Stimulated activated effector memory CD8-positive, alpha-beta T cell treated with anti-CD3 and anti-CD28 coated beads, Interleukin-12 subunit alpha, Interleukin-12 subunit beta, amount 100 ng/mL, for 72 hours (primary cell): ENCODE measurements around the gene ZFP28.

Experiments
- ATAC-seq: fragments of 150-1000 bp; cut with Tn5 transposase; 2 replicates; pipeline ENCODE4 v1.10.0; 2021
- DNase-seq, 2 donors: peaks; one replicate each; pipeline ENCODE4 v3.0.0; 2021 to 2022; ENCODE audit warnings: low spot score in 2 of 2
- H3K27ac Mint-ChIP-seq: one replicate; pipeline ENCODE4 v1.8.0; 2022; ENCODE audit warnings: mild to moderate bottlenecking, mixed read lengths
- H3K36me3 Mint-ChIP-seq: one replicate; pipeline ENCODE4 v1.8.0; 2022; ENCODE audit warnings: mild to moderate bottlenecking, mixed read lengths
- H3K4me1 Mint-ChIP-seq: one replicate; pipeline ENCODE4 v1.8.0; 2022; ENCODE audit warnings: mixed read lengths
- H3K4me3 Mint-ChIP-seq: one replicate; pipeline ENCODE4 v1.8.0; 2022; ENCODE audit warnings: mild to moderate bottlenecking, mixed read lengths
- H3K9me3 Mint-ChIP-seq: one replicate; pipeline ENCODE4 v1.8.0; 2022; ENCODE audit warnings: mixed read lengths

Gene ZFP28

GRCh38 chr19:56538761-56539263 lies at the start of gene ZFP28:
TSS of gene ZFP28 (plus strand) at chr19:56538948. CDS start at chr19:56539019, 71 bp downstream.
- H3K4me1 Mint-ChIP-seq: peaks cover 19% of the 10 kb centered on the region
- DNase-seq (peak; percentile 6 to 63), ATAC-seq (peak; percentile 85)
- peak within 1 kb of the TSS; percentile 88 for H3K27ac Mint-ChIP-seq
- peaks cover 17% of the 10 kb centered on the region for H3K36me3 Mint-ChIP-seq
- H3K9me3 Mint-ChIP-seq: peaks cover 22% of the 10 kb centered on the region
- H3K4me3 Mint-ChIP-seq: peak within 1 kb of the TSS; percentile 80

- Mint-ChIP-seq H3K36me3 (no peaks in the 10 kb centered on the region), H3K27ac (no peak overlapping the region), H3K4me3 (no peak overlapping the region), H3K9me3 (peaks cover 24% of the 10 kb centered on the region), H3K4me1 (no peaks in the 10 kb centered on the region)
- DNase-seq: no peak
- ATAC-seq: no peak
Observed at GRCh38 chr19:56491399-56491798, 47.3 kb upstream of the ZFP28 start.

GRCh38 chr19:56504581-56504980 lies 34.2 kb upstream of the ZFP28 start:
- peaks cover 13% of the 10 kb centered on the region for H3K9me3 Mint-ChIP-seq
- DNase-seq (no peak), ATAC-seq (no peak)
- no peaks in the 10 kb centered on the region for H3K36me3 Mint-ChIP-seq
- H3K4me3 Mint-ChIP-seq: no peak overlapping the region
- no peak overlapping the region for H3K27ac Mint-ChIP-seq
- no peaks in the 10 kb centered on the region for H3K4me1 Mint-ChIP-seq

GRCh38 chr19:56507446-56508289 lies 31.1 kb upstream of the ZFP28 start, which contains the start of gene ZNF471:
TSS of gene ZNF471 (plus strand) at chr19:56507855. CDS start at chr19:56511572, 3,717 bp downstream.
- no peaks in the 10 kb centered on the region for H3K4me1 Mint-ChIP-seq
- H3K4me3 Mint-ChIP-seq: no peak within 1 kb of the TSS
- no peak within 1 kb of the TSS for H3K27ac Mint-ChIP-seq
- no peaks in the 10 kb centered on the region for H3K36me3 Mint-ChIP-seq
- peak; percentile 3 to 48 for DNase-seq
- ATAC-seq: peak; percentile 92
- peaks cover 8% of the 10 kb centered on the region for H3K9me3 Mint-ChIP-seq

GRCh38 chr19:56508290-56508778 lies 30.4 kb upstream of the ZFP28 start:
- Mint-ChIP-seq H3K4me1 (no peaks in the 10 kb centered on the region), H3K27ac (no peak overlapping the region), H3K36me3 (no peaks in the 10 kb centered on the region), H3K9me3 (peaks cover 12% of the 10 kb centered on the region), H3K4me3 (no peak overlapping the region)
- DNase-seq (no peak), ATAC-seq (no peak)

- DNase-seq: no peak
- Mint-ChIP-seq H3K4me3 (no peak overlapping the region), H3K36me3 (no peaks in the 10 kb centered on the region), H3K9me3 (peaks cover 42% of the 10 kb centered on the region), H3K4me1 (no peaks in the 10 kb centered on the region), H3K27ac (no peak overlapping the region)
- no peak for ATAC-seq
Observed at GRCh38 chr19:56525214-56525860, 13.4 kb upstream of the ZFP28 start.

GRCh38 chr19:56537442-56537841 lies 1.3 kb upstream of the ZFP28 start:
- Mint-ChIP-seq H3K36me3 (peaks cover 14% of the 10 kb centered on the region), H3K4me1 (peaks cover 19% of the 10 kb centered on the region), H3K9me3 (peaks cover 27% of the 10 kb centered on the region), H3K4me3 (peak overlapping the region; percentile 80), H3K27ac (no peak overlapping the region)
- DNase-seq (no peak), ATAC-seq (no peak)

GRCh38 chr19:56538254-56538760 lies 441 bp upstream of the ZFP28 start:
- peak overlapping the region; percentile 88 for H3K27ac Mint-ChIP-seq
- H3K36me3 Mint-ChIP-seq: peaks cover 17% of the 10 kb centered on the region
- ATAC-seq (peak; percentile 92), DNase-seq (peak; percentile 70 to 90)
- peaks cover 22% of the 10 kb centered on the region for H3K9me3 Mint-ChIP-seq
- peaks cover 19% of the 10 kb centered on the region for H3K4me1 Mint-ChIP-seq
- peak overlapping the region; percentile 80 for H3K4me3 Mint-ChIP-seq

GRCh38 chr19:56543776-56544175 lies 5.0 kb downstream of the ZFP28 start:
- Mint-ChIP-seq H3K27ac (no peak overlapping the region), H3K4me3 (no peak overlapping the region), H3K4me1 (peaks cover 10% of the 10 kb centered on the region), H3K9me3 (peaks cover 25% of the 10 kb centered on the region), H3K36me3 (peaks cover 18% of the 10 kb centered on the region)
- ATAC-seq (no peak), DNase-seq (no peak)

- no peak overlapping the region for H3K27ac Mint-ChIP-seq
- H3K4me1 Mint-ChIP-seq: no peaks in the 10 kb centered on the region
- H3K36me3 Mint-ChIP-seq: peaks cover 35% of the 10 kb centered on the region
- DNase-seq: no peak
- H3K4me3 Mint-ChIP-seq: no peak overlapping the region
- H3K9me3 Mint-ChIP-seq: peaks cover 19% of the 10 kb centered on the region
- ATAC-seq: no peak
Observed at GRCh38 chr19:56547535-56547934, 8.8 kb downstream of the ZFP28 start.

GRCh38 chr19:56554272-56554869 lies 15.6 kb downstream of the ZFP28 start:
- Mint-ChIP-seq H3K27ac (no peak overlapping the region), H3K4me3 (no peak overlapping the region), H3K36me3 (peaks cover 29% of the 10 kb centered on the region), H3K4me1 (no peaks in the 10 kb centered on the region), H3K9me3 (peaks cover 28% of the 10 kb centered on the region)
- DNase-seq (no peak), ATAC-seq (no peak)

GRCh38 chr19:56562766-56563165 lies 24.0 kb downstream of the ZFP28 start:
- H3K4me3 Mint-ChIP-seq: no peak overlapping the region
- H3K27ac Mint-ChIP-seq: no peak overlapping the region
- H3K4me1 Mint-ChIP-seq: peaks cover 11% of the 10 kb centered on the region
- DNase-seq: no peak
- peaks cover 29% of the 10 kb centered on the region for H3K9me3 Mint-ChIP-seq
- no peak for ATAC-seq
- peaks cover 9% of the 10 kb centered on the region for H3K36me3 Mint-ChIP-seq

- DNase-seq (no peak), ATAC-seq (peak; percentile 48)
- Mint-ChIP-seq H3K36me3 (peaks cover 39% of the 10 kb centered on the region), H3K4me3 (peak overlapping the region; percentile 94), H3K27ac (peak overlapping the region; percentile 88), H3K4me1 (peaks cover 17% of the 10 kb centered on the region), H3K9me3 (peaks cover 19% of the 10 kb centered on the region)
Observed at GRCh38 chr19:56566904-56567273, 28.1 kb downstream of the ZFP28 start.

- peaks cover 42% of the 10 kb centered on the region for H3K36me3 Mint-ChIP-seq
- H3K4me1 Mint-ChIP-seq: peaks cover 17% of the 10 kb centered on the region
- peak within 1 kb of the TSS; percentile 88 for H3K27ac Mint-ChIP-seq
- DNase-seq (peak; percentile 79 to 91), ATAC-seq (peak; percentile 98)
- peak within 1 kb of the TSS; percentile 94 for H3K4me3 Mint-ChIP-seq
- H3K9me3 Mint-ChIP-seq: peaks cover 19% of the 10 kb centered on the region
Observed at GRCh38 chr19:56567274-56568120, 28.7 kb downstream of the ZFP28 start, which contains the start of gene ZNF470. TSS of gene ZNF470 (plus strand) at chr19:56567468. CDS start at chr19:56570312, 2,844 bp downstream.
